ENCODE results near the gene MYNN.

DNA sequence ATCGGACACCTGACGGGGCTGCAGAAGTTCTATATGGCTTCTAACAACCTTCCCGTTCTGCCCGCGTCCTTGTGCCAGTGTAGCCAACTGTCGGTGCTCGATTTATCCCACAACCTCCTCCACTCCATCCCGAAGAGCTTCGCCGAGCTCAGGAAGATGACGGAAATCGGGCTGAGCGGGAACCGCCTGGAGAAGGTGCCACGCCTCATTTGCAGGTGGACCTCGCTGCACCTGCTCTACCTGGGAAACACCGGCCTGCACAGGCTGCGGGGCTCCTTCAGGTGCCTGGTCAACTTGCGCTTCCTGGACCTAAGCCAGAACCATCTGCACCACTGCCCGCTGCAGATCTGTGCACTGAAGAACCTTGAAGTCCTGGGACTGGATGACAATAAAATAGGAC is 49.3 kb downstream of the MYNN start:
- TF ChIP-seq POLR2A (IDR thresholded peaks at IDR 0.05; ENCODE audit: low read depth, low read length), result no peak
- no peak for TF ChIP-seq POU2F2 (IDR thresholded peaks at IDR 0.05; ENCODE audit: low read depth, low read length)
- no peak for TF ChIP-seq POLR2AphosphoS5 (IDR thresholded peaks at IDR 0.05; ENCODE audit: low read depth, low read length)
- TF ChIP-seq TAF1 (IDR thresholded peaks at IDR 0.05; ENCODE audit: low read depth, low read length), result no peak
- no peak for TF ChIP-seq PAX5 (IDR thresholded peaks at IDR 0.05; ENCODE audit: insufficient read depth, low read length, severe bottlenecking)
- TF ChIP-seq SPI1 (IDR thresholded peaks at IDR 0.05; ENCODE audit: low read depth, low read length), result no peak

Data from GM12891 (cell line).